ENCODE measurements around the gene EIPR1. TPM values are rescaled to one million over a fixed set of nuclear protein-coding genes. Genes with fewer than 3 reads are reported as not detected.

The EIPR1 gene
- total and polyA plus RNA-seq, 10 of the 15 experiments (the other 5 are each of a cell fraction or from before 2014, with no cell fraction given): 23.6 to 61.2 (median 42.2) TPM

- POLR2A ChIA-PET: no interaction called here
- 83% methylated on average over 4 of the region's 4 CpGs for WGBS (ENCODE audit: insufficient coverage, insufficient replicate concordance, low lambda C conversion rate, missing lambda C conversion rate)
- TF ChIP-seq ZNF384 (IDR thresholded peaks at IDR 0.05; ENCODE audit: borderline replicate concordance, low read depth, low read length) (no peak), RUNX3 (IDR thresholded peaks at IDR 0.05; ENCODE audit: low read length) (no peak), WRNIP1 (IDR thresholded peaks at IDR 0.05; ENCODE audit: borderline replicate concordance, low read depth, low read length) (no peak), BRCA1 (IDR thresholded peaks at IDR 0.05; ENCODE audit: low read depth, low read length) (no peak), LARP7 (IDR thresholded peaks at IDR 0.05) (no peak), HDGF (IDR thresholded peaks at IDR 0.05) (no peak), ZBTB33 (IDR thresholded peaks at IDR 0.05) (no peak), MEF2B (IDR thresholded peaks at IDR 0.05; ENCODE audit: partially characterized antibody, poor library complexity, severe bottlenecking) (no peak), CHD4 (IDR thresholded peaks at IDR 0.05) (no peak), SMAD1 (IDR thresholded peaks at IDR 0.05; ENCODE audit: low read depth, partially characterized antibody) (no peak), HDAC6 (IDR thresholded peaks at IDR 0.05; ENCODE audit: unreplicated experiment) (no peak), HDAC2 (IDR thresholded peaks at IDR 0.05) (no peak)
- TF ChIP-seq, protein P1, sequence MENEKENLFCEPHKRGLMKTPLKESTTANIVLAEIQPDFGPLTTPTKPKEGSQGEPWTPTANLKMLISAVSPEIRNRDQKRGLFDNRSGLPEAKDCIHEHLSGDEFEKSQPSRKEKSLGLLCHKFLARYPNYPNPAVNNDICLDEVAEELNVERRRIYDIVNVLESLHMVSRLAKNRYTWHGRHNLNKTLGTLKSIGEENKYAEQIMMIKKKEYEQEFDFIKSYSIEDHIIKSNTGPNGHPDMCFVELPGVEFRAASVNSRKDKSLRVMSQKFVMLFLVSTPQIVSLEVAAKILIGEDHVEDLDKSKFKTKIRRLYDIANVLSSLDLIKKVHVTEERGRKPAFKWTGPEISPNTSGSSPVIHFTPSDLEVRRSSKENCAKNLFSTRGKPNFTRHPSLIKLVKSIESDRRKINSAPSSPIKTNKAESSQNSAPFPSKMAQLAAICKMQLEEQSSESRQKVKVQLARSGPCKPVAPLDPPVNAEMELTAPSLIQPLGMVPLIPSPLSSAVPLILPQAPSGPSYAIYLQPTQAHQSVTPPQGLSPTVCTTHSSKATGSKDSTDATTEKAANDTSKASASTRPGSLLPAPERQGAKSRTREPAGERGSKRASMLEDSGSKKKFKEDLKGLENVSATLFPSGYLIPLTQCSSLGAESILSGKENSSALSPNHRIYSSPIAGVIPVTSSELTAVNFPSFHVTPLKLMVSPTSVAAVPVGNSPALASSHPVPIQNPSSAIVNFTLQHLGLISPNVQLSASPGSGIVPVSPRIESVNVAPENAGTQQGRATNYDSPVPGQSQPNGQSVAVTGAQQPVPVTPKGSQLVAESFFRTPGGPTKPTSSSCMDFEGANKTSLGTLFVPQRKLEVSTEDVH (IDR thresholded peaks at IDR 0.05; ENCODE audit: low read depth, partially characterized antibody): no peak
- Histone ChIP-seq H3K36me3 (ENCODE audit: control insufficient read depth in 2 of 2, insufficient read depth in 2 of 2, low read length in 1 of 2) (peaks cover 0 to 4% of the 10 kb centered on the region in 2 experiments; a peak in 3 of 4 replicates), H3K4me1 (ENCODE audit: control insufficient read depth, insufficient read depth, low read length) (no peaks in the 10 kb centered on the region), H3K79me2 (ENCODE audit: control insufficient read depth, insufficient read depth, low read length) (no peaks in the 10 kb centered on the region), H3K4me3 (no peak overlapping the region), H3K9me3 (replicated peaks; ENCODE audit: control insufficient read depth, insufficient read depth, low read length) (no peaks in the 10 kb centered on the region), H3K9ac (ENCODE audit: control insufficient read depth, insufficient read depth, low read length) (no peak overlapping the region), H4K20me1 (ENCODE audit: control insufficient read depth, insufficient read depth) (no peaks in the 10 kb centered on the region), H3K4me2 (ENCODE audit: control insufficient read depth, insufficient read depth) (no peak overlapping the region), H2AFZ (ENCODE audit: control insufficient read depth, low read depth, low read length) (no peak overlapping the region), H3K27me3 (replicated peaks in 1 of 2; ENCODE audit: control insufficient read depth in 2 of 2, insufficient read depth in 2 of 2, low read length in 1 of 2) (no peaks in the 10 kb centered on the region), H3K27ac (ENCODE audit: control insufficient read depth, insufficient read depth) (no peak overlapping the region)
- CTCF ChIA-PET: interaction anchor here (1.0 to 1.6 kb wide), 3 partner anchors 9 to 217 kb away, joined by 3 to 5 read pairs (median 3); no protein-coding TSS in a partner anchor
- RAD21 ChIA-PET (ENCODE audit: unreplicated experiment): no interaction called here
- intact Hi-C loops (cut with micrococcal nuclease; ENCODE audit: unreplicated experiment) (no loop called here), in situ Hi-C loops (cut with MboI) (no loop called here)
- DNase-seq (ENCODE audit: low read depth, low spot score): no peak
- FAIRE-seq: no peak
- BruUV-seq (replicated peaks): no TSS peak
- no peak for ATAC-seq
- SMC1A ChIA-PET (ENCODE audit: uncharacterized antibody, unreplicated experiment): interaction anchor here (2.1 kb wide), 1 partner anchor 11 kb away, joined by 5 read pairs; no protein-coding TSS in a partner anchor
These were observed 171.8 kb downstream of the EIPR1 start for GRCh38 chr2:3205845-3206244.
